ENCODE data around the gene PCDHGA8. TPM values are rescaled to one million over a fixed set of nuclear protein-coding genes. Genes with fewer than 3 reads are reported as not detected.
A peak's percentile ranks its signal among the peaks of the same experiment; 100 is the strongest.

The PCDHGA8 gene
- total and polyA plus RNA-seq, 4 donors, result 0.02 to 0.75 (median 0.13) TPM

DNA sequence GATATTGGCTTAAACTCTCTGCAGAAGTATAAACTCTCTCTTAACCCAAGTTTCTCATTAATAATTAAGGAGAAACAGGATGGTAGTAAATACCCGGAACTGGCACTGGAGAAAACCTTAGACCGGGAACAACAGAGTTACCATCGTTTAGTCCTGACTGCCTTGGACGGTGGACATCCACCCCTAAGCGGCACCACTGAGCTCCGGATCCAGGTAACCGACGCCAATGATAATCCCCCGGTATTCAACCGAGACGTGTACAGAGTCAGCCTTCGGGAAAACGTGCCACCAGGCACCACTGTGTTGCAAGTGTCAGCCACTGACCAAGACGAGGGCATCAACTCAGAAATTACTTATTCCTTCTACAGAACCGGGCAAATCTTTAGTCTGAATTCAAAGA is 6.2 kb downstream of the PCDHGA8 start:
- no peak overlapping the region for H3K9ac ChIP-seq (ENCODE audit: low read depth in 1 of 2, low read length in 2 of 2)
- TF ChIP-seq RAD21 (IDR thresholded peaks at IDR 0.05) (no peak), GABPA (IDR thresholded peaks at IDR 0.05 in 1 of 2, conservative IDR thresholded peaks at IDR 0.05 in 1 of 2) (no peak), YY1 (IDR thresholded peaks at IDR 0.05) (no peak), JUND (IDR thresholded peaks at IDR 0.05) (no peak), RXRA (IDR thresholded peaks at IDR 0.05) (no peak)
- TF ChIP-seq, protein P1, sequence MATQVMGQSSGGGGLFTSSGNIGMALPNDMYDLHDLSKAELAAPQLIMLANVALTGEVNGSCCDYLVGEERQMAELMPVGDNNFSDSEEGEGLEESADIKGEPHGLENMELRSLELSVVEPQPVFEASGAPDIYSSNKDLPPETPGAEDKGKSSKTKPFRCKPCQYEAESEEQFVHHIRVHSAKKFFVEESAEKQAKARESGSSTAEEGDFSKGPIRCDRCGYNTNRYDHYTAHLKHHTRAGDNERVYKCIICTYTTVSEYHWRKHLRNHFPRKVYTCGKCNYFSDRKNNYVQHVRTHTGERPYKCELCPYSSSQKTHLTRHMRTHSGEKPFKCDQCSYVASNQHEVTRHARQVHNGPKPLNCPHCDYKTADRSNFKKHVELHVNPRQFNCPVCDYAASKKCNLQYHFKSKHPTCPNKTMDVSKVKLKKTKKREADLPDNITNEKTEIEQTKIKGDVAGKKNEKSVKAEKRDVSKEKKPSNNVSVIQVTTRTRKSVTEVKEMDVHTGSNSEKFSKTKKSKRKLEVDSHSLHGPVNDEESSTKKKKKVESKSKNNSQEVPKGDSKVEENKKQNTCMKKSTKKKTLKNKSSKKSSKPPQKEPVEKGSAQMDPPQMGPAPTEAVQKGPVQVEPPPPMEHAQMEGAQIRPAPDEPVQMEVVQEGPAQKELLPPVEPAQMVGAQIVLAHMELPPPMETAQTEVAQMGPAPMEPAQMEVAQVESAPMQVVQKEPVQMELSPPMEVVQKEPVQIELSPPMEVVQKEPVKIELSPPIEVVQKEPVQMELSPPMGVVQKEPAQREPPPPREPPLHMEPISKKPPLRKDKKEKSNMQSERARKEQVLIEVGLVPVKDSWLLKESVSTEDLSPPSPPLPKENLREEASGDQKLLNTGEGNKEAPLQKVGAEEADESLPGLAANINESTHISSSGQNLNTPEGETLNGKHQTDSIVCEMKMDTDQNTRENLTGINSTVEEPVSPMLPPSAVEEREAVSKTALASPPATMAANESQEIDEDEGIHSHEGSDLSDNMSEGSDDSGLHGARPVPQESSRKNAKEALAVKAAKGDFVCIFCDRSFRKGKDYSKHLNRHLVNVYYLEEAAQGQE (IDR thresholded peaks at IDR 0.05), result no peak
- DNase-seq (ENCODE audit: low spot score), result no peak
- H3K9me3 ChIP-seq (ENCODE audit: control insufficient read depth in 4 of 4, low read length in 3 of 4), result peaks cover 15 to 68% (median 35%) of the 10 kb centered on the region in 4 donors
- H3K36me3 ChIP-seq (ENCODE audit: control insufficient read depth in 4 of 4, insufficient read depth in 3 of 4, low read depth in 1 of 4, low read length in 3 of 4), result no peaks in the 10 kb centered on the region
- H3K27me3 ChIP-seq (ENCODE audit: control insufficient read depth in 4 of 4, insufficient read depth in 4 of 4, low read length in 3 of 4), result peaks cover 0 to 3% (median 0%) of the 10 kb centered on the region in 4 donors
- H3K4me1 ChIP-seq (ENCODE audit: control insufficient read depth in 4 of 4, insufficient read depth in 4 of 4, low read length in 3 of 4), result peaks cover 0 to 4% (median 0%) of the 10 kb centered on the region in 4 donors
- 25% methylated on average over 15 of the region's 15 CpGs for WGBS
- no peak overlapping the region for H3K27ac ChIP-seq (ENCODE audit: low read depth in 1 of 2, low read length in 2 of 2)
- H3K4me3 ChIP-seq (ENCODE audit: low read depth in 1 of 3, low read length in 3 of 3), result peak overlapping the region in 2 of 3 donors; percentile 41 to 54

DNA sequence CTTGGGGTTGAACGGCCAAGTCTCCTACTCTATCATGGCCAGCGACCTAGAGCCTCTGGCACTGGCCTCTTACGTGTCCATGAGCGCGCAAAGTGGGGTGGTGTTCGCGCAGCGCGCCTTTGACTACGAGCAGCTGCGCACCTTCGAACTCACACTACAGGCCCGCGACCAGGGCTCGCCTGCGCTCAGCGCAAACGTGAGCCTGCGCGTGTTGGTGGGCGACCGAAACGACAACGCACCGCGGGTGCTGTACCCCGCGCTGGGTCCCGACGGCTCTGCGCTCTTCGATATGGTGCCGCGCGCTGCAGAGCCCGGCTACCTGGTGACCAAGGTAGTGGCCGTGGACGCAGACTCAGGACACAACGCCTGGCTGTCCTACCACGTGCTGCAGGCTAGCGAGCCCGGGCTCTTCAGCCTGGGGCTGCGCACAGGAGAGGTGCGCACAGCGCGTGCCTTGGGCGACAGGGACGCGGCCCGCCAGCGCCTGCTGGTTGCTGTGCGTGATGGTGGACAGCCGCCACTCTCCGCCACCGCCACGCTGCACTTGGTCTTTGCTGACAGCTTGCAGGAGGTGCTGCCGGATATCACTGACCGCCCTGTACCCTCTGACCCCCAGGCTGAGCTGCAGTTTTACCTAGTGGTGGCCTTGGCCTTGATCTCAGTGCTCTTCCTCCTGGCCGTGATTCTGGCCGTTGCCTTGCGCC is 7.3 kb downstream of the PCDHGA8 start:
- peaks cover 0 to 3% (median 0%) of the 10 kb centered on the region in 4 donors for H3K27me3 ChIP-seq (ENCODE audit: control insufficient read depth in 4 of 4, insufficient read depth in 4 of 4, low read length in 3 of 4)
- WGBS, result 29% methylated on average over 61 of the region's 61 CpGs
- TF ChIP-seq TAF1 (conservative IDR thresholded peaks at IDR 0.05), result no peak
- TF ChIP-seq FOXA1 (IDR thresholded peaks at IDR 0.05), result no peak
- H3K27ac ChIP-seq (ENCODE audit: low read depth in 1 of 2, low read length in 2 of 2), result no peak overlapping the region
- H3K4me3 ChIP-seq (ENCODE audit: low read depth in 1 of 3, low read length in 3 of 3), result peak overlapping the region in 2 of 3 donors; percentile 6 to 54
- peaks cover 0 to 4% (median 0%) of the 10 kb centered on the region in 4 donors for H3K4me1 ChIP-seq (ENCODE audit: control insufficient read depth in 4 of 4, insufficient read depth in 4 of 4, low read length in 3 of 4)
- H3K9ac ChIP-seq (ENCODE audit: low read depth in 1 of 2, low read length in 2 of 2), result no peak overlapping the region
- H3K9me3 ChIP-seq (ENCODE audit: control insufficient read depth in 4 of 4, low read length in 3 of 4), result peaks cover 16 to 67% (median 33%) of the 10 kb centered on the region in 4 donors
- no peaks in the 10 kb centered on the region for H3K36me3 ChIP-seq (ENCODE audit: control insufficient read depth in 4 of 4, insufficient read depth in 3 of 4, low read depth in 1 of 4, low read length in 3 of 4)
- no peak for DNase-seq (ENCODE audit: low spot score)

DNA sequence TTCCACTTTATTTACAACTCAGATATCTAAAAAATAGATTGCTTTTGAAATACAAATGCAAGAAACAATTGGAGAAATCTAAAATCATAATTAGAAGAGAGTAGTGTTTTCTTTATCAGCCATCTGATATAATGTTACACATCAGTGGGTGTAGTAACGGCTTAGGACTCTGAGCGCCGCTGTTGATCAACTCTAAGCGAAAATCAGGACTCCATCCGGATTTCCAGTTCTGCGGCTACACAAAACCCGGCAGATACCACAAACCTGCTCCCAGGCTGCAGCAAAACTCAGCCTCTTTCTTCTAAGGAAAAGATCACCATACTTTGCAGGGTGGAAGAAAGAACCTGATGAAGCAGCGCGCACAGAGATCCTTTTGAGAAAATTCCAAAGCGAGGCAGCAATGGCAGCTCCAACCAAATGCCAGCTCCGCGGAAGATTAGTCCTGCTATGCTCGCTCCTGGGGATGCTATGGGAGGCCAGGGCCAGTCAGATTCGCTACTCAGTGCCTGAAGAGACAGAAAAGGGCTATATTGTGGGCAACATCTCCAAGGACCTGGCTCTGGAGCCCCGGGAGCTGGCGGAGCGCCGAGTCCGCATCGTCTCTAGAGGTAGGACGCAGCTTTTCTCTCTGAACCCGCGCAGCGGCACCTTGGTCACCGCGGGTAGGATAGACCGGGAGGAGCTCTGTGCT is 10.3 kb downstream of the PCDHGA8 start, which contains the start of gene PCDHGA9:
Gene PCDHGA9, plus strand, starts transcription at position 226 of the 691 bp plus-strand sequence. Its CDS starts 175 bp downstream, at position 401.
- Histone ChIP-seq H3K27ac (ENCODE audit: low read depth in 1 of 2, low read length in 2 of 2) (no peak within 1 kb of the TSS), H3K4me1 (ENCODE audit: control insufficient read depth in 4 of 4, insufficient read depth in 4 of 4, low read length in 3 of 4) (peaks cover 0 to 4% (median 0%) of the 10 kb centered on the region in 4 donors), H3K9ac (ENCODE audit: low read depth in 1 of 2, low read length in 2 of 2) (no peak within 1 kb of the TSS), H3K4me3 (ENCODE audit: low read depth in 1 of 3, low read length in 3 of 3) (peak within 1 kb of the TSS; percentile 27 to 69 (median 63)), H3K27me3 (ENCODE audit: control insufficient read depth in 4 of 4, insufficient read depth in 4 of 4, low read length in 3 of 4) (peaks cover 0 to 3% (median 0%) of the 10 kb centered on the region in 4 donors), H3K9me3 (ENCODE audit: control insufficient read depth in 4 of 4, low read length in 3 of 4) (peaks cover 16 to 63% (median 36%) of the 10 kb centered on the region in 4 donors), H3K36me3 (ENCODE audit: control insufficient read depth in 4 of 4, insufficient read depth in 3 of 4, low read depth in 1 of 4, low read length in 3 of 4) (no peaks in the 10 kb centered on the region)
- TF ChIP-seq YY1 (IDR thresholded peaks at IDR 0.05) (peak; percentile 26), FOXA2 (IDR thresholded peaks at IDR 0.05) (no peak), RAD21 (IDR thresholded peaks at IDR 0.05) (peak; percentile 62 to 65), HNF4A (conservative IDR thresholded peaks at IDR 0.05) (no peak), RXRA (IDR thresholded peaks at IDR 0.05) (no peak)
- TF ChIP-seq, protein P2, sequence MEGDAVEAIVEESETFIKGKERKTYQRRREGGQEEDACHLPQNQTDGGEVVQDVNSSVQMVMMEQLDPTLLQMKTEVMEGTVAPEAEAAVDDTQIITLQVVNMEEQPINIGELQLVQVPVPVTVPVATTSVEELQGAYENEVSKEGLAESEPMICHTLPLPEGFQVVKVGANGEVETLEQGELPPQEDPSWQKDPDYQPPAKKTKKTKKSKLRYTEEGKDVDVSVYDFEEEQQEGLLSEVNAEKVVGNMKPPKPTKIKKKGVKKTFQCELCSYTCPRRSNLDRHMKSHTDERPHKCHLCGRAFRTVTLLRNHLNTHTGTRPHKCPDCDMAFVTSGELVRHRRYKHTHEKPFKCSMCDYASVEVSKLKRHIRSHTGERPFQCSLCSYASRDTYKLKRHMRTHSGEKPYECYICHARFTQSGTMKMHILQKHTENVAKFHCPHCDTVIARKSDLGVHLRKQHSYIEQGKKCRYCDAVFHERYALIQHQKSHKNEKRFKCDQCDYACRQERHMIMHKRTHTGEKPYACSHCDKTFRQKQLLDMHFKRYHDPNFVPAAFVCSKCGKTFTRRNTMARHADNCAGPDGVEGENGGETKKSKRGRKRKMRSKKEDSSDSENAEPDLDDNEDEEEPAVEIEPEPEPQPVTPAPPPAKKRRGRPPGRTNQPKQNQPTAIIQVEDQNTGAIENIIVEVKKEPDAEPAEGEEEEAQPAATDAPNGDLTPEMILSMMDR (IDR thresholded peaks at IDR 0.05; ENCODE audit: low read depth, low read length, missing input control), result peak; percentile 50
- 19% methylated on average over 27 of the region's 27 CpGs for WGBS
- DNase-seq (ENCODE audit: low spot score), result no peak

All from liver (tissue), 9 donors.